OCI-LY1 (cell line): Measurements from ENCODE around the gene CNOT6L.

ENCODE experiments used
- H2AFZ ChIP-seq: fragments of 200-600 bp; sonication (generic), shearing (Covaris generic); 2 replicates; pipeline ENCODE4 v1.6.0; 2014; ENCODE audit warnings: antibody characterized with exemption, mild to moderate bottlenecking, low read length
- H3F3A ChIP-seq: fragments of 200-600 bp; sonication (generic), shearing (Covaris generic); 2 replicates; pipeline ENCODE4 v1.6.0; 2014; ENCODE audit warnings: mild to moderate bottlenecking, antibody characterized with exemption, low read length, moderate library complexity; ENCODE audit not compliant: insufficient read depth
- H3K27ac ChIP-seq: fragments of 200-600 bp; sonication (generic); 2 replicates; pipeline ENCODE4 v1.5.1; 2014; ENCODE audit warnings: low read length, mixed run types, mild to moderate bottlenecking, low read depth; ENCODE audit not compliant: poor library complexity, severe bottlenecking
- H3K27me3 ChIP-seq: fragments of 200-600 bp; sonication (generic); 2 replicates; pipeline ENCODE4 v1.6.0; 2014; ENCODE audit warnings: antibody characterized with exemption, mild to moderate bottlenecking, low read length, moderate library complexity; ENCODE audit not compliant: insufficient read depth
- H3K36me3 ChIP-seq: fragments of 200-600 bp; sonication (generic); 2 replicates; pipeline ENCODE4 v1.6.1; 2014; ENCODE audit warnings: mild to moderate bottlenecking, antibody characterized with exemption, low read length, moderate library complexity, mixed read lengths; ENCODE audit not compliant: insufficient read depth
- H3K4me1 ChIP-seq: fragments of 200-600 bp; sonication (generic); 2 replicates; pipeline ENCODE4 v1.5.1; 2014; ENCODE audit warnings: mild to moderate bottlenecking, low read length, moderate library complexity; ENCODE audit not compliant: insufficient read depth, severe bottlenecking
- H3K4me2 ChIP-seq: fragments of 200-600 bp; sonication (generic), shearing (Covaris generic); 2 replicates; pipeline ENCODE4 v1.6.1; 2014; ENCODE audit warnings: low read length
- H3K4me3 ChIP-seq: fragments of 200-600 bp; sonication (generic); 2 replicates; pipeline ENCODE4 v1.5.1; 2014; ENCODE audit warnings: low read length, low read depth, mild to moderate bottlenecking, mixed read lengths; ENCODE audit not compliant: poor library complexity, severe bottlenecking
- H3K79me2 ChIP-seq: fragments of 200-600 bp; shearing (Covaris generic); 2 replicates; pipeline ENCODE4 v1.6.1; 2016; ENCODE audit warnings: mixed run types, low read length, mixed read lengths; ENCODE audit not compliant: insufficient read depth
- H3K9ac ChIP-seq: fragments of 200-600 bp; sonication (generic), shearing (Covaris generic); 2 replicates; pipeline ENCODE4 v1.6.1; 2014; ENCODE audit warnings: mild to moderate bottlenecking, low read length, mixed read lengths
- H3K9me2 ChIP-seq: fragments of 200-600 bp; sonication (generic), shearing (Covaris generic); 2 replicates; pipeline ENCODE4 v1.6.1; 2014; ENCODE audit warnings: low read depth, mild to moderate bottlenecking, low read length, mixed read lengths
- H3K9me3 ChIP-seq: fragments of 200-600 bp; shearing (Covaris generic); 2 replicates; pipeline ENCODE4 v1.6.1; 2014; ENCODE audit warnings: low read length, mixed read lengths
- H4K20me1 ChIP-seq: fragments of 200-600 bp; sonication (generic), shearing (Covaris generic); 2 replicates; pipeline ENCODE4 v1.6.0; 2016; ENCODE audit warnings: mild to moderate bottlenecking, low read length; ENCODE audit not compliant: insufficient read depth
- EZH2 ChIP-seq: fragments of 200-600 bp; sonication (generic), shearing (Covaris generic); IDR thresholded peaks from 2 replicates; pipeline ENCODE4 v1.8.0; 2017; ENCODE audit warnings: borderline replicate concordance, mixed run types, mild to moderate bottlenecking, antibody characterized with exemption, low read length, moderate library complexity, mixed read lengths
- TF ChIP-seq, protein P1 (sequence below): fragments of 200-600 bp; sonication (generic), shearing (Covaris generic); IDR thresholded peaks from 2 replicates; pipeline ENCODE4 v1.5.1; 2017; ENCODE audit warnings: mild to moderate bottlenecking, antibody characterized with exemption, low read length, moderate library complexity, mixed read lengths

Gene CNOT6L

GRCh38 chr4:77715414-77716290 is 103.5 kb downstream of the CNOT6L start:
- Histone ChIP-seq H3K9me3 (no peaks in the 10 kb centered on the region), H3K4me3 (no peak overlapping the region), H3K9ac (no peak overlapping the region), H2AFZ (no peak overlapping the region), H3K4me2 (no peak overlapping the region), H3K36me3 (peaks cover 17% of the 10 kb centered on the region), H3K27me3 (no peaks in the 10 kb centered on the region), H3K27ac (no peak overlapping the region), H3K4me1 (no peaks in the 10 kb centered on the region), H3K79me2 (no peaks in the 10 kb centered on the region), H3F3A (no peaks in the 10 kb centered on the region), H3K9me2 (no peaks in the 10 kb centered on the region), H4K20me1 (no peaks in the 10 kb centered on the region)
- TF ChIP-seq, protein P1, sequence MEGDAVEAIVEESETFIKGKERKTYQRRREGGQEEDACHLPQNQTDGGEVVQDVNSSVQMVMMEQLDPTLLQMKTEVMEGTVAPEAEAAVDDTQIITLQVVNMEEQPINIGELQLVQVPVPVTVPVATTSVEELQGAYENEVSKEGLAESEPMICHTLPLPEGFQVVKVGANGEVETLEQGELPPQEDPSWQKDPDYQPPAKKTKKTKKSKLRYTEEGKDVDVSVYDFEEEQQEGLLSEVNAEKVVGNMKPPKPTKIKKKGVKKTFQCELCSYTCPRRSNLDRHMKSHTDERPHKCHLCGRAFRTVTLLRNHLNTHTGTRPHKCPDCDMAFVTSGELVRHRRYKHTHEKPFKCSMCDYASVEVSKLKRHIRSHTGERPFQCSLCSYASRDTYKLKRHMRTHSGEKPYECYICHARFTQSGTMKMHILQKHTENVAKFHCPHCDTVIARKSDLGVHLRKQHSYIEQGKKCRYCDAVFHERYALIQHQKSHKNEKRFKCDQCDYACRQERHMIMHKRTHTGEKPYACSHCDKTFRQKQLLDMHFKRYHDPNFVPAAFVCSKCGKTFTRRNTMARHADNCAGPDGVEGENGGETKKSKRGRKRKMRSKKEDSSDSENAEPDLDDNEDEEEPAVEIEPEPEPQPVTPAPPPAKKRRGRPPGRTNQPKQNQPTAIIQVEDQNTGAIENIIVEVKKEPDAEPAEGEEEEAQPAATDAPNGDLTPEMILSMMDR = no peak
- no peak for TF ChIP-seq EZH2

DNA sequence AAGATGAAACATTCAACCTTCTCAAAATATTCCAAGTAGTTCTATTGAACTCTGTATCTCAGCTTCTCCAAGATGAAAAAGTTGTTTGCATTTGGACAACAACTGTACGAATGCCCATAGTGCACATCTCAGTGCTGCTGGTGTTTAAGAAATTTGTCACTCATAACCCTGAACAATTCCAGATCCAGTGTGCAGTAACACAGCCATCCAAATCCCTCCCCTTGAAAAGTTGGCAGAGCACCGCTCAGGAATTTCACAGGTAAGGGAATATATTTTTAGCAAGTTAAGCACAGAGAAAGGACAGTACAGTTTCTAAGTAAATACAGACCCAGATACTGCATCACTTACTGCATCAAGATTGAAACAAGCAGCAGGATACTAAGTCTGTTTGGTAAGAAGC is 104.7 kb downstream of the CNOT6L start:
- Histone ChIP-seq H3K27me3 (no peaks in the 10 kb centered on the region), H3K4me2 (no peak overlapping the region), H3K4me1 (no peaks in the 10 kb centered on the region), H3F3A (no peaks in the 10 kb centered on the region), H3K36me3 (peaks cover 8% of the 10 kb centered on the region; the same call in 1 of the 2 replicates), H3K79me2 (no peaks in the 10 kb centered on the region), H3K9me2 (no peaks in the 10 kb centered on the region), H3K9ac (no peak overlapping the region), H3K4me3 (no peak overlapping the region), H3K27ac (no peak overlapping the region), H3K9me3 (no peaks in the 10 kb centered on the region), H2AFZ (no peak overlapping the region), H4K20me1 (no peaks in the 10 kb centered on the region)
- TF ChIP-seq, protein P1 = no peak
- no peak for TF ChIP-seq EZH2

GRCh38 chr4:77713884-77714283 is 105.3 kb downstream of the CNOT6L start:
- H3K4me3 ChIP-seq = no peak overlapping the region
- no peak overlapping the region for H3K9ac ChIP-seq
- no peak overlapping the region for H2AFZ ChIP-seq
- H4K20me1 ChIP-seq = no peaks in the 10 kb centered on the region
- no peak overlapping the region for H3K27ac ChIP-seq
- no peaks in the 10 kb centered on the region for H3K79me2 ChIP-seq
- H3K36me3 ChIP-seq = peaks cover 4% of the 10 kb centered on the region; the same call in 1 of the 2 replicates
- H3K4me2 ChIP-seq = no peak overlapping the region
- H3K9me2 ChIP-seq = no peaks in the 10 kb centered on the region
- no peaks in the 10 kb centered on the region for H3K9me3 ChIP-seq
- TF ChIP-seq, protein P1 = no peak
- no peak for TF ChIP-seq EZH2
- no peaks in the 10 kb centered on the region for H3K4me1 ChIP-seq
- no peaks in the 10 kb centered on the region for H3F3A ChIP-seq
- H3K27me3 ChIP-seq = no peaks in the 10 kb centered on the region
